Measurements from ENCODE around the gene TRANK1.
"Not testable (repeated sequence)": the region's sequence is repeated elsewhere in the genome, so short reads cannot be mapped to it uniquely, and the experiment has no call there.

Gene TRANK1

DNA sequence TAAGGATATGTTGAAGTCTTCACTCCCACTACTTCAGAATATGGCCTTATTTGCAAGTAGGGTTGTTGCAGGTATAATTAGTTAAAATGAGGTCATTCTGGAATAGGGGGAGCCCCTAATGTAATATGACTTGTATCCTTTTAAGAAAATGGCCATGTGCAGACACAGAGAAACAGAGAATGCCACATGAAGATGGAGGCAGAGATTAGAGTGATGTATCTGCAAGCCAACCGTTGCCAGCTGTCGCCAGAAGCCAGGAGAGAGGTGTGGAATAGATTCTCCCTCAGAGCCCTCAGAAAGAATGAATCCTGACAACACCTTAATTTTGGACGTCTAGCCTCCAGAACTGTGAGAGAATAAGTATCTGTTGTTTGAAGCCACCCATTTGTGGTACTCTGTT is 11.3 kb upstream of the TRANK1 start:
- no peak for DNase-seq

DNA sequence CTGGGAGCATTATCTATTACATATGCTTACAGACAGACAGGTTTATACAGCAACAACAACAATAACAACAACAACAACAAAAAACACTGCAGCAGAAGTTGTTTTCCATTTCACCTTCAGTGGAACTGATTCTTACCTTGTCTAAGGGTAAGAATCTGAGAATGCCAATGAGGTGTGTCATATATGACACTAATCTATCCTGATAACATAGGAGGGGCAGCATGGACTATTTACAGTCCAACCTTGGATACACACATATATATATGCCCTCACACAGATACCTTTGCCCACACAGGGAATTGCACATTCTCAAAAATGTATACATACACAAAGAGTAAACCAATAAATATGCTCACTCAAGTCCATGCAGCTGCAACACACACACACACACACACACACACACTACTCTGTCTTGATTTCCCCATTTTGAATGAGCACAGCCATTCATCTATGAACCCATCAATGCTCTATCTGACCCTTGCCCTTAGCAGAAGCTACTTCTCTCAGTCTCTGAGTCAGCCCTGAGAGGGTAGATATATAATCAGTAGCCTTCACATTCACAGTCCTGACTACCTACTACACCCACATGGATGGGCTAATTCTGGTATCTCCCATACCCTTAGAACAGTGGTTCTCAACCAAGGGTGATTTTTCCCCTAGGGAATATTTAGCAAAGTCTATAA is 9.7 kb upstream of the TRANK1 start:
- no peak for DNase-seq

DNA sequence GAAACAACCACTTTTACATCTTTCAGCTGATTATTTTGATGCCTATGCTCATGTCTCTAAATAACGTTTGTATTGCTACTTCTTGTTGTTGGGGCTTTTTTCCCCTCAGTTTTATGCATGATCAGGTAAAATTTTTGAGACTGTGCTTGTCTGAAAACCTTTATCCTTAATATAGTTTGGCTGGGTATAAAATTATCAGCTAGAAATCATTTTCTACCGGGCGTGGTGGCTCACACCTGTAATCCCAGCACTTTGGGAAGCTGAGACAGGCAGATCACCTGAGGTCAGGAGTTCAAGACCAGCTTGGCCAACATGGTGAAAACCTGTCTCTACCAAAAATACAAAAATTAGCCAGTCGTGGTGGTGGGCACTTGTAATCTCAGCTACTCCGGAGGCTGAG is 3.0 kb upstream of the TRANK1 start:
- not testable (repeated sequence) for DNase-seq

DNA sequence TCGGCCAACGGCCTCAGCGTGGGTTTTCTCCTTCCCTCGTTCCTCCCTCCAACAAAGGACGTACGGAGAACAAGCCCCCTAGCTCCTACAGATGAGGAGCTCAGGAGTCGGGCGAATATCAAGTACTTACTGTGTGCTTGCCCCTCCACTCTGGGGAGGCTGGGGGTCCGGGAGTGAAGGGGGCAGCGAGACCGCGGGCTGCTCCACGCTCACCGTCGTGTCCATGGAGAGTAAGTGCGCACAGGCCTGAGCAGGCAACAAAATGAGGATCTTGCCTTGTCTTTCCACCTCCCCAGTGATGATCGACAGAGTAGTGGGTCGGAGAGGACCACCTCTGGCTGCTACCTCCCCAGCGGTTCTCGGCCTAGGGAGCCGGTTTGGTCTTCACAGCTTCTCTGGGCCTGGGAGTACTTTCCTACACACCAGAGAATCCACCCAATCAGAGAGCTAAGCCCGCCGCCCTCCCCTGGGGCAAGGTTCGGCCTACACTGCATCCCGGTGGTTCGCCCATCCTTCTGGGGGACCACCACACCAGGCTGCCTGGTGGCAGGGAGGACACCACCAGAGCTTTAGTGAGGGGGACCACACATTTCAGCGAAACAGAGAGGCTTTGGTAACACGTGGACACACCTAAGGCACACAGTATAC is 603 bp upstream of the TRANK1 start:
- DNase-seq, result no peak

DNA sequence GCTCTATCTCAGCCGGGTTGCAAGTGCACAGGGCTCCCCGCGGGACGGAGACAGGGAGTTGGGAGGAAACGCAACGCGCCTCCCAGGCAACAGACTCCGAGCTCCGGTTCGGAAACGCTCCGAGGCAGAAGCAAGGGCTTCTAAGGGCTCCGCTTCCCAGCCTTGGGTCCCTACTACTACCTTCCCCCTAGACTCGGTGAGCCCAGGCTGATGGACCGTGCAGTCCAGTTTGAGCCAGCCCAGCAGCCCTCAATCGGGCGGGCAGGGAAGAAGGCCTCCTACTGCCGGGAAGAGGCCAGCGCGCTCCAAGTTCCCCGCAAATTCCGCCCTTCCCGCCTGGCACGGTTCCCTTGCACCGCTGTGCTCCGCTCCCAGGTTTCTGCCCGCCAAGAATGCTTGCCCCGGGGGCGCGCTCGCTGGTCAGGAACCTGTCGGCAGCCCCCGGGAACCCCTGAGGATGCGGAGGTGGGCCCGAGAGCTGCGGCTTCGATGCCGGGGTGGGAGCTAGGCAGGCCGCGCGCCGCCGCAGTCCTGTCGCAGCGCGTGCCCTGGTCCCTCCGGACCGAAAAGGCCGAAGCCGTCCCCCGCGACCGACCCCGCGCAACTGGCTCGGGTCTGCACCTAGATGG is 728 bp downstream of the TRANK1 start:
- peak; percentile 22 for DNase-seq

DNA sequence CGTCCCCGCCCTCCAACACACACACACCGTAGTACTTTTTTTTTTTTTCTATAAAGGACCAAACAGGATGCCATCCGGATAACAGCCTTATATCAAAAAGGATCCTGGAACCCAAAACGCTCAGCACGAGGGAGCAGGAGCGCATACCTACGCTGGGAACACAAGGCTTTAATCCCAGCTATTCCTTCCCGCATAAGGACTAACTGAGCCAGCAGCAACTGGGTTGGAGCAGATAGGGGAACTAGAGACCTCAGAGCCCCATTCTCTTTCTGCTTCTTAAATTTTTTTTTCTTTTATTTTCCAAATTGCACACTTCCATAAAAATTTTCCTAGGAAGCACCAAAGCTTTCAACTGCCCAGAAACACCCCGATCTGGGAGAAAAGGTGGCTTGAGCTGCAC is 1.3 kb downstream of the TRANK1 start:
- no peak for DNase-seq

DNA sequence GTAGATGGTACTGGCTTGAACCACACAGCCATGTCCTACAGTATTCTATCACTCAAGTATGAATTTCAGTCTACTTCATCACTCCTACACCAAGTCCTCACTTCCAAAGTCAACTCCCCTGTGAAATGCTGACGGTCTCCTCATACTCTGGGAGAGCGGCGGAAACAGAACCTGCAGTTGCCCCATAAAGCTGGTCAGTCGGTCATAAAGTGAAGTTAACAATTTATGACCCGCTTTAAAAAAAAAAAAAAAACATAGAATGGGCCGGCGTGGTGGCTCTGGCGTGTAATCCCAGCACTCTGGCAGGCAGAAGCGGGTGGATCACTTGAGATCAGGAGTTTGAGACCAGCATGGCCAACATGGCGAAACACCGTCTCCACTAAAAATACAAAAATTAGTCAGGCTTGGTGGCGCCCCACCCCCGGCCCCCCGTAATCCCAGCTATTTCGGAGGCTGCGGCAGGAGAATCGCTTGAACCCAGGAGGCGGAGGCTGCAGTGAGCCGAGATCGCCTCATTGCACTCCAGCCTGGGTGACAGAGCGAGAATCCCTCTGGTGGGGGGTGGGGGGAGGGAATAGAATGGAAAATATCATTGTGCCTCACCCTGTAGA is 2.1 kb downstream of the TRANK1 start:
- DNase-seq, result no peak

DNA sequence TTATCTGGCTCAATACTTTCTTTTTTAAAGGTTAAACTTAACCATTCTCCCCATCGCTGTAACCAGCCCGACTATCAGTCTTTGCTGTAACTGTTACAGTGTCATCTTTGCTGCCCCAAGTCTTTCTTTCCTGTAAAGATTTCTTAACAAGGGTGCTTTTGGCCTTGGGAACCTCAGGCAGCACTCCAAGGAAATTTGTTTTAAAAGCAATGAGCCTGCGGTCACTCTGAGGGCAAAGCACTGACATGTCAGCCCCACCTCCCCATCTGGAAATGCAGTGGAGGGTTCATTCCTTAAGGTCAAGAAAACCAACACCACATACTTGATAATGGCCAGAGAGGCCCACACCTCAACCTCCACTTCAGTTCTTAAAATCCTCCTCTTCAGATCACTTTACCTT is 3.2 kb downstream of the TRANK1 start:
- DNase-seq, result no peak

DNA sequence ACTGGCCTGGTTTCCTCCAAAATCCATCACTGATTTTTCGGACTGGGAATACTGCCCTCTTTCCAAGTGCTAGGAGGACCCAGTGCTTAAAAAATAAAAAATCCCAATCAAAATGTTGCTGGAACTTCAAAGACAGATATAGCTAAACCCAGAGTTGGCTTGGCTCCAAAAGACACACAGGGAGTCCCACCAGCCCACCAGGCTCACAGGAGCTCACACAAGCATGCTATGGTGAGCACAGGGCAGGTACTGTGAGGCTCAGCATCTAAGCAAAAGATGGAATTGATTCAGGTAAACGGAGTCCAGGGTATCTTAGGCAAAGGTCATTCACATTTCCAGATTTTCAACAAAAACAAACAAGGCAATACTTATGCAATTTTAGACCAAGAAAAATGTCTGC is 3.7 kb downstream of the TRANK1 start:
- DNase-seq, result no peak

DNA sequence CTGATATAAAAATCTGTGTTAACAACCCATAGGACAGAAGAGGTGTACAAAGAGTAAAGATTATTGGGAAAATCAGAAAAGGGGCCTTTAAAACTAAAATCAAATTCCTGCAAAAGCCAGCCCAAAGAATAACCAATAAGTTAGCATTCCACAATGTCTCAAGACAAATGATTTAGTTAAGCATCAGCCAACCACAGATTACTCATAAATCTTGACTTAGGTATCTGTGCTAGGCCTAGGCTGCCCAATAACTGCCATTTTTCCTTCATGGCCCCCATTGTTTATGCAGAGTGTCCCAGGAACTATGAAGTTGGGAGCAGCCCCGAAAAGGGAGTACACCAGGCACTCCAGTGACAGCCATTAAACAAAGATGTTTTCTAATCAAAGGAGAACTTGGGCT is 7.4 kb downstream of the TRANK1 start:
- DNase-seq, result no peak

DNA sequence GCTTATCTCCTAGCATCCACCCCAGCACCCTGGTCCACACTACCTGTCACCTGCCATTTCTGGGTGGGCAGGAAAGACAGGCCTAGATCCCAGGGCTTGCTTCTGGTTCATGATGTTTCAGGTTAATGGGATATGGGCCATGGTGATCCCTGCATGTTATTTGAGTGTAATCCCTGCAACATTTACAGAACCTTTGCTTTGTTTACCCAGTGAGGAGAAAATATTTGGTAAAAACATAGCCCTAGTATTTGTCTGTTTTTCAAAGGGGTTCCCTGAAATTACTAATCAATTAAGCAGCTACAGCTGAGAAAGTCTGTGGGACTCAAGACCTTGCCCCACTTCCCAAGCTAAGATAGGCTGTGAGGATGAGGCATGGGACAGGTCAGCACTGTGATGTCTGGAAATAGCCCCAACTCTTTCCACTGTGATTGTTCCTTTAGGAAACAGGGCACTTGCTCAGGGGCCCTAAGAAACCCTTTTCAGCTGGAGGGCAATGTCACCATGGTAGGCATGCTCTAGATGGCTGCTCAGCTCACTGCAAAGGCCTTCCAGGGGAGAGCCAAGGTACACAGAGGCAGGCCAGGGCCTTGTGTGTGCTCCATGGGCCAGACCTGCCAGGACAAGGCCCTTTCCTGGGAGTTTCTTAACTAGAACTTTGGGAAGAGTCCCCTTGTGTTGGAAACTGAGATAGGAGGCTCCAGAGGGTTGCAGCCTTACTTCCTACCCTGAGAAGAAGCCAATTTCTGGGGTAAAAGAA is 11.1 kb downstream of the TRANK1 start:
- DNase-seq, result no peak

DNA sequence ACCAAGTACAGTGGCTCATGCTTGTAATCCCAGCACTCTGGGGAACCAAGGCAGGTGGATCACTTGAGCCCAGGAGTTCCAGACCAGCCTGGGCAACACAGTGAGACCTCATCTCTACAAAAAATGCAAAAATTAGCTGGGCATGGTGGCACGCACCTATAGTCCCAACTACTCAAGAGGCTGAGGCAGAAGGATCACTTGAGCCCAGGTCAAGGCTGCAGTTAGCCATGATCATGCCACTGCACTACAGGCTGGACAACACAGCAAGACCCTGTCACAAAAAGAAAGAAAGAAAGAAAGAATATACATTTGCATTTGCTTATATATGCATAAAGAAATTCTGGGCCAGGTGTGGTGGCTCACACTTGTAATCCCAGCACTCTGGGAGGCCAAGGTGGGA is 13.4 kb downstream of the TRANK1 start:
- DNase-seq, result not testable (repeated sequence)

DNA sequence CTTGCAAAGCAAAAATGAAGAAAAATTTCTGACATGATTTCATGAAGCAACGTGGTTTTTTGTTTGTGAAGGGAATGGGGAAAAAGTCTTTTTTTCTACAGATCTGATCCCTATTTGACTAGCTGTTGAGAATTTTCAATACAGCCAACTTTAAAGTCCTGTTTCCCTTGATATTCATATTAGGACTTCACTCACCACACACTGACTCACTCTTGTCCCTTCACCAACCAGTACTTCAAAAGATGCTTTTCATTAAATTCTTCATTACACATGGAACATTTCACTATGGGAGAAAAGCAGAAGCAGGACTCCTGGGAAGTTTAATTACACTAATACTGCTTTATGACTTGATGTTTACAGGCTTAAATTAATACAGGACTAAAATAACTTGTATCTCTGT is 16.6 kb downstream of the TRANK1 start:
- DNase-seq, result no peak

DNA sequence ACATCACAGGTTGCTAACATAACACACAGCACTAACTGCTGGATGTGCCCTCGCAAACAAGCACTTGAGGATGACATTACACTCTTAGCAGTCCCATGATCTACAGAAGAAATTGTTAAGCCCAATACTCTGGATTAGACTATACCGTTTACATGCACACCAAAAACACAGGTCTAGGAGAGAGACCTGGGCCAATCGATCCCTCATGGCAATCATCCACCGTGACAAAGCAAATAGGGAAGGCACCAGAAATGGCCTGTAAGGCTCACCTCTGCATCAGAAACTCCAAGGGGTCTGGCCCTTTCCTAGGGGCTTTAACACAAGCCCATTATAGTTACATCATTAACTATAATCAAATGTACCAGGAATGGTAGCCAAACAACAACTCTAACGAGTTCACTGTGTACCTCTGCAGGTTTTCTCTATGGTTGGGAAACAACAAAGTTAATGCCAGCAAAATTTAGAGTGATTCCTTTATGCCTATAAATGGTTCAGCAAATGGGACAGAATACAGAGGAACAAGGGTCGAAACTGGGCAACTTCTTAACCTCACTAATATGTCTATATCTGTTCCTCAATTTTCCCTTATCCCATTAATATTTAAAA is 18.5 kb downstream of the TRANK1 start:
- no peak for DNase-seq

DNA sequence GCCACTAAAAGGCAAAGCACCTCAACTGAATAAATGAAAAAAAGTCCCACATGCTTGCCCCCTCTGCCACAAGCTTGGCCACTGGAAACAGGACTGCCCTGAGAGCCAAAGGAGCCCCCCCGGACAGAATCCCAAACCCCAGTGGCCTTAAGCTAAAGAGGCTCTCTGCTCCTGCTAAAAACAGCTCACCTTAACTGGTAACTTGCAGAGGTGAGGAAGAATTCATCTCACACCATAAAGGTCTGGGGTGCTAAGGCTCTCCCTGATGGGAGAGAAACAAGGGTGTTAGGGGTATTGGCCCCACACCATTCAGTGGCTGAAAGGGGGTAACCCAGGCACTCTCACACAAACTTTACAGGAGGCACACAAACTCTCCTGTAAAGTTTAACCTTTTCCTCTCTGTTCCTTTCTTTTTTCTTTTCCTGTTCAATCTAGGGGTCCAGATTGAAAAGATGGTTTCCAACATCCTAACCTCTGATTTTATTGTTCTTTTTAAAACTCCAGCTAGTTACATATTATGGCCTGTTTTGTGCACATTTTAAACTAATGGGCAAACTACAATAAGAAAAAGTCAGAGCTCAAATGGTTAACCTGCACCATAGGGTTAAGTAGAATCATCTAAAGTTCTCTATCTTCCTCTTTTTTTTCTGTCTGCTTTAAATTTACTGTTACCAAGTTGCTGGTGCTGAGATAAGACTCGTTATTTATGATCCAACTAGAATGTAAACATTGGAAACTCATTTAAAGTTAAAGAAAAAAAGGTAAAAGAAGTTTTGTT is 19.9 kb downstream of the TRANK1 start:
- DNase-seq, result no peak

DNA sequence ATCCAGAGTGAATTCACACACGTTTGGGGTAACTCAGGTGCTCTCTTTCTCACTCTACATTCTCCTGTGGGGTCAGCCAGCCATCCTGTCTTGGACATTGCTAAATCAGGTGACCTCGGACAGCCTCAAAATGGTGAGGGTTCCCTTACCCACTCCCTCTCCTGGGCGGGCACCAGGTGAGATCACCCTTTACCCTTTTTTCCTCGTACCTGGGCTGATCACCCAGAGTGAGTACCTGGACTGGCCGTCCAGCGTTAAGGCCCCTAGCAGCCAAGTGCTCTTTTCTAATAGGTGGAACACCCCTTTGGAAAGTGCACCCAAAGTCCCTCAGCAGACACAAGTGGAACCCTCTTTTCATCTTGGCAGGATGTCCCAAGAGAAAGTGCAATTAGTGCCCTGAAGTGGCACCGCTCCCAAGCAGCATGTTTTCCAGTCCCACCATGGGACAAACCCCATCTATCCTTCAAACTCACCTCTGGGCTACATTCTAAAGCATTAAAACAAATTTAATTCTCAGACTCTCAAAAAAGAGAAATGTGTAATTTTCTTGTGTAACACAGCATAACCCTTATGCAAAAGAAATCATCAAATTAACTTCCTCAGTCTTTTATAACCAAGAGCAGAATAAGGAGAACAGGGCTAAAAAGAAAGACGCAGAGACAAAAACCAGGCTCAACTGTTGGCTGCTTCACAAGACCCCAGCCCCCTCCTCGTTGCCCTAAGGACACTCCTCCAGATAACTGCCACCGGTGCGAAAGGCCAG is 20.7 kb downstream of the TRANK1 start:
- DNase-seq, result no peak

DNA sequence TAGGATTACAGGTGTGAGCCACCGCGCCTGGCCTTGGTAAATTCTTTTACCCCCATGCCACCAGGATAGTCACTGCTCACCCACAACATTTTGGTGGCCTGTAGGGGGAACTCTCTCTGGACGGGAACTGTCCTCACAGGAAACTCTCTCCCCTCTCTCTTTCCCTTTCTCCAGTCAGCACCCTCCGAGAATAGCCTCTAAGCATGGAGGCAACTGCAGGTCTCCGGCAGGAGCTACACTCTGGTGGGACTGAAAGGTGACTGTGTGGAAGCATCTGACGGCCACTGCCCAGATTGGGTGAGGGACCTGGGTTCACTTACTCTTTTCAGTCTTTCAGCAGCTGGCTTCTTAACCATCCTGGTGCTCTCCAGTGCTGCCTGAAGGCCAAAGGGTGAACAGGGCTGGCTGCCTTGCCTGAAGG is 21.3 kb downstream of the TRANK1 start:
- no peak for DNase-seq

DNA sequence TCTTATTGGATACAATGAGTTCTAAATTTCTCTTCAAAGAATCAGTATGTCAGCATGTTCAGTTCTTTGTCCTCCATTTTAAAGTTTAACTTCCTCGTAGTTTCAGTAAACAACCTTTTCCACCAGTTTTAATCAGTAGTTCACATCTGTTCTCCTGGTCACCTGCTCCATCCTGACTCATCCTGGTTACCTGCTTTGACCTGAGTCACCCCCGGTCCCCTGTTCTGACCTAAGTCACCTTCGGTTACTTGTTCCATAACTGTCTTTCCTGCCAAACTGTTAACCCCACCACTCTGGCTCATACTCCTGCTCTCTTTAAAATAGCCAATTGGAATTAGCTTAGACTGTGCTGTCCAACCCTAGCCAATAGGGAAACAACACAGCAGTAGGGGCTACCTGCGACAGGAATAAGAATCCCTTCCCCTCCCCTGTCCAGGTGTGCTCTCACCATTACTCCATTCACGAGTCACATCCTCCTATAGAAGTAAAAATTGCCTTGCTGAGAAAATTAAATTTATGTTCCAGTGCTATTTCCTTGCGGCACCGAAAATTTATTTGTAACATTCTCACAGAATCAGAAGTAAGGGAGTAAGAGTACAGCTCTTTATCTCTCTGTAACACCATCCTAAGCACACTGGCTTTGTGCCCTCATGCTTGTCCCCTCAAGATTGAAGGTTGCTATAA is 23.8 kb downstream of the TRANK1 start:
- DNase-seq, result no peak

DNA sequence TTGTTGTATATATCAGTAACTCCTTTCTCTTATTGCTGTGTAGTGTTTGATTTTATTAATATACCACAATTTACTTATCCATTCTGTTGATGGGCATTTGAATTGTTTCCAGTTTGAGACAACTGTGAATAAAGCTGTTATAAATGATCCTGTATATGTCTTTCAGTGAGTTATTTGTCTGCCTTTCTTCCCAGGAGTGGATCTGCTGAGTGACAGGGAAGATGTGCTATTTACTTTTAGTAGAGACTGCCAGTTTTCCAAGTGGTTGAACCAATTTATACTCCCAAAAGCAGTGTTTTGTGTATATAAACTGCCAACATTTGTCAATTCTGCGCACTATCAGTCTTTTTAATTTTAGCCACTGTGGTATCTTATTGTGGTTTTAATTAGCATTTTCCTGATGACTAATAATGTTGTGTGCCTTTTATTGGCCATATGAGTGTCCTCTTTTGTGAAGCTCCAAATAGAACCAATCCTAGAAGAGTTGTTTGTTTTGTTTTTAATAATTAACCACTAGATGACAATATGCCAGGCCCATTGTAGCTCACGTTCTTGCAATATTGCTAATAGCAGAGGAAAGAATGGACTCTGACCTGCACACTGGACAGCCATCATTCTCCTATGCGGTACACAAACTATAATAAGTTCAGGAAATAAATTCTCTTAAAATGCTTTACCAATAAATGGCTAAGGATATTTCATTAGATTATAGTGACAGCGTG is 25.3 kb downstream of the TRANK1 start:
- DNase-seq, result no peak

DNA sequence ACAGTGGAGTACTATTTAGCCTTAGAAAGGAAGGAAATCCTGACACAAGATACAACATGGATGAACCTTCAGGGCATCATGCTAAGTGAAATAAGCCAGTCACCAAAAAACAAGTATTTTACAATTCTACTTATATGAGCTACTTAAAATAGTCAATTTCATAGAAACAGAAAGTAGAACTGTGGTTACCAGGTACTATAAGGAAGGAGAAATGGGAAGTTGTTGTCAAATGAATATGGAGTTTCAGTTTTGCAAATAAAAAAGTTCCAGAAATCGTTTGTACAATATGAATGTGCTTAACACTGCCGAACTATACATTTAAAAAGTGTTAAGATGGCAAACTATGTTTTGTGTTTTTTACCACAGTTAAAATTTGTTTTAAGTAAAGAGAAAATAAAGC is 26.8 kb downstream of the TRANK1 start:
- no peak for DNase-seq

All from NCI-H748 treated with DMSO at 0.1 percent for 48 hours (cell line).